SH-SY5Y (cell line): ENCODE results near the gene FAM151A.

Source experiments
- GATA2 ChIP-seq: IDR thresholded peaks from 2 replicates; pipeline ENCODE4 v1.6.1; 2011; ENCODE audit warnings: mild to moderate bottlenecking, low read depth, low read length
- GATA3 ChIP-seq: IDR thresholded peaks from 2 replicates; pipeline ENCODE4 v1.6.1; 2011; ENCODE audit warnings: low read depth, mild to moderate bottlenecking, low read length, moderate library complexity

- TF ChIP-seq GATA3, result no peak
- no peak for TF ChIP-seq GATA2
Observed at GRCh38 chr1:54667797-54668196, 44.5 kb upstream of the FAM151A start.
